Fibroblast of lung (primary cell): Measurements from ENCODE around the gene TRIM54. TPM values are rescaled to one million over a fixed set of nuclear protein-coding genes. Genes with fewer than 3 reads are reported as not detected.

Experiments
- DNase-seq, 2 donors: peaks; one replicate each; pipeline versions ENCODE4 v3.0.0 to v3.0.0-alpha.2; 2010; ENCODE audit warnings: low read depth in 2 of 2
- H2AFZ ChIP-seq: 2 replicates; pipeline ENCODE4 v1.5.1; 2012; ENCODE audit warnings: low read length, control low read depth, inconsistent platforms
- H3K27ac ChIP-seq: 2 replicates; pipeline ENCODE4 v1.5.1; 2011; ENCODE audit warnings: low read length, control low read depth; ENCODE audit not compliant: insufficient read depth
- H3K27me3 ChIP-seq: 2 replicates; pipeline ENCODE4 v1.5.1; 2011; ENCODE audit warnings: mild to moderate bottlenecking, low read length; ENCODE audit not compliant: control insufficient read depth, insufficient read depth
- H3K36me3 ChIP-seq: 2 replicates; pipeline ENCODE4 v1.5.1; 2011; ENCODE audit warnings: low read length; ENCODE audit not compliant: control insufficient read depth, insufficient read depth
- H3K4me1 ChIP-seq: 2 replicates; pipeline ENCODE4 v1.5.1; 2011; ENCODE audit warnings: low read length; ENCODE audit not compliant: control insufficient read depth, insufficient read depth; ENCODE audit errors: extremely low read depth
- H3K4me2 ChIP-seq: 2 replicates; pipeline ENCODE4 v1.5.1; 2011; ENCODE audit warnings: low read length, control low read depth; ENCODE audit not compliant: insufficient read depth; ENCODE audit errors: extremely low read depth
- H3K4me3 ChIP-seq, 4 experiments: fragments of 200-600 bp in 1 of 4; sonication (generic) in 1 of 4; replicated peaks in 1 of 4; 2 replicates each; pipeline ENCODE4 v1.5.1; 2011 to 2016; ENCODE audit warnings: low read length in 4 of 4, low read depth in 3 of 4, mild to moderate bottlenecking in 3 of 4, control low read depth in 2 of 4, inconsistent platforms in 1 of 4, mixed read lengths in 1 of 4; ENCODE audit not compliant: insufficient read depth in 1 of 4; ENCODE audit errors: control extremely low read depth in 1 of 4
- H3K79me2 ChIP-seq: 2 replicates; pipeline ENCODE4 v1.5.1; 2012; ENCODE audit warnings: mild to moderate bottlenecking, low read length, inconsistent platforms; ENCODE audit not compliant: control insufficient read depth, insufficient read depth
- H3K9ac ChIP-seq: 2 replicates; pipeline ENCODE4 v1.5.1; 2011; ENCODE audit warnings: mild to moderate bottlenecking, low read length, control low read depth; ENCODE audit not compliant: insufficient read depth
- H3K9me3 ChIP-seq: 2 replicates; pipeline ENCODE4 v1.5.1; 2012; ENCODE audit warnings: low read depth, low read length; ENCODE audit not compliant: control insufficient read depth, insufficient read depth
- H4K20me1 ChIP-seq: 2 replicates; pipeline ENCODE4 v1.5.1; 2011; ENCODE audit warnings: low read length; ENCODE audit not compliant: control insufficient read depth, insufficient read depth; ENCODE audit errors: extremely low read depth
- EZH2 ChIP-seq: IDR thresholded peaks from 2 replicates; pipeline ENCODE4 v1.5.1; 2012; ENCODE audit warnings: low read length, control low read depth, mild to moderate bottlenecking; ENCODE audit errors: missing control alignments
- polyA plus RNA-seq, 2 donors: library from polyadenylated mRNA; depleted of rRNA in 1 of 2; stranded (reverse) in 1 of 2; unstranded in 1 of 2; fragments of >200 nt; gene quantifications; 2 replicates each; pipeline ENCODE4 v1.2.1, GENCODE V29; 2011 to 2012; ENCODE audit warnings: missing spikeins in 1 of 2
- total RNA-seq: library from RNA; depleted of rRNA; stranded (reverse); fragments of >200 nt; gene quantifications from 2 replicates; pipeline ENCODE4 v1.2.1, GENCODE V29; 2014
- TF ChIP-seq, protein P1 (sequence below), 2 donors: IDR thresholded peaks in 1 of 2; conservative IDR thresholded peaks in 1 of 2; 1 replicate in 1 of 2; 2 replicates in 1 of 2; pipeline ENCODE4 v1.5.1; 2011 to 2012; ENCODE audit warnings: low read length in 2 of 2, control low read depth in 1 of 2, inconsistent platforms in 1 of 2, low read depth in 1 of 2, mild to moderate bottlenecking in 1 of 2

The TRIM54 gene
- total and polyA plus RNA-seq, 2 donors (not counting 1 experiment from before 2014, with no cell fraction given), result 0.17 TPM; not detected in 1

- no peaks in the 10 kb centered on the region for H3K36me3 ChIP-seq
- peak overlapping the region; percentile 65 for H3K4me2 ChIP-seq
- H2AFZ ChIP-seq, result no peak overlapping the region
- H3K9me3 ChIP-seq, result no peaks in the 10 kb centered on the region
- no peak overlapping the region for H3K4me3 ChIP-seq
- no peak overlapping the region for H3K27ac ChIP-seq
- TF ChIP-seq, protein P1, sequence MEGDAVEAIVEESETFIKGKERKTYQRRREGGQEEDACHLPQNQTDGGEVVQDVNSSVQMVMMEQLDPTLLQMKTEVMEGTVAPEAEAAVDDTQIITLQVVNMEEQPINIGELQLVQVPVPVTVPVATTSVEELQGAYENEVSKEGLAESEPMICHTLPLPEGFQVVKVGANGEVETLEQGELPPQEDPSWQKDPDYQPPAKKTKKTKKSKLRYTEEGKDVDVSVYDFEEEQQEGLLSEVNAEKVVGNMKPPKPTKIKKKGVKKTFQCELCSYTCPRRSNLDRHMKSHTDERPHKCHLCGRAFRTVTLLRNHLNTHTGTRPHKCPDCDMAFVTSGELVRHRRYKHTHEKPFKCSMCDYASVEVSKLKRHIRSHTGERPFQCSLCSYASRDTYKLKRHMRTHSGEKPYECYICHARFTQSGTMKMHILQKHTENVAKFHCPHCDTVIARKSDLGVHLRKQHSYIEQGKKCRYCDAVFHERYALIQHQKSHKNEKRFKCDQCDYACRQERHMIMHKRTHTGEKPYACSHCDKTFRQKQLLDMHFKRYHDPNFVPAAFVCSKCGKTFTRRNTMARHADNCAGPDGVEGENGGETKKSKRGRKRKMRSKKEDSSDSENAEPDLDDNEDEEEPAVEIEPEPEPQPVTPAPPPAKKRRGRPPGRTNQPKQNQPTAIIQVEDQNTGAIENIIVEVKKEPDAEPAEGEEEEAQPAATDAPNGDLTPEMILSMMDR (conservative IDR thresholded peaks at IDR 0.05 in 1 of 2, IDR thresholded peaks at IDR 0.05 in 1 of 2; ENCODE audit: low read depth in 1 of 2, low read length in 2 of 2), result no peak
- TF ChIP-seq EZH2, result no peak
- DNase-seq, result peak; percentile 35 to 74
- H3K79me2 ChIP-seq, result no peaks in the 10 kb centered on the region
- no peaks in the 10 kb centered on the region for H4K20me1 ChIP-seq
- H3K9ac ChIP-seq, result no peak overlapping the region
- H3K27me3 ChIP-seq, result peaks cover 14% of the 10 kb centered on the region
- peaks cover 14% of the 10 kb centered on the region for H3K4me1 ChIP-seq
Measured at GRCh38 chr2:27255660-27256059, 26.6 kb upstream of the TRIM54 start.

- H3K4me3 ChIP-seq, result no peak overlapping the region
- no peak overlapping the region for H3K9ac ChIP-seq
- H3K9me3 ChIP-seq, result no peaks in the 10 kb centered on the region
- no peaks in the 10 kb centered on the region for H3K36me3 ChIP-seq
- DNase-seq, result no peak
- no peaks in the 10 kb centered on the region for H3K79me2 ChIP-seq
- no peaks in the 10 kb centered on the region for H4K20me1 ChIP-seq
- H3K27me3 ChIP-seq, result peaks cover 26% of the 10 kb centered on the region
- no peak overlapping the region for H2AFZ ChIP-seq
- no peak overlapping the region for H3K4me2 ChIP-seq
- TF ChIP-seq, protein P1 (conservative IDR thresholded peaks at IDR 0.05 in 1 of 2, IDR thresholded peaks at IDR 0.05 in 1 of 2; ENCODE audit: low read depth in 1 of 2, low read length in 2 of 2), result no peak
- no peak for TF ChIP-seq EZH2
- peaks cover 14% of the 10 kb centered on the region for H3K4me1 ChIP-seq
- H3K27ac ChIP-seq, result no peak overlapping the region
Measured at GRCh38 chr2:27256855-27257454, 25.3 kb upstream of the TRIM54 start.

DNA sequence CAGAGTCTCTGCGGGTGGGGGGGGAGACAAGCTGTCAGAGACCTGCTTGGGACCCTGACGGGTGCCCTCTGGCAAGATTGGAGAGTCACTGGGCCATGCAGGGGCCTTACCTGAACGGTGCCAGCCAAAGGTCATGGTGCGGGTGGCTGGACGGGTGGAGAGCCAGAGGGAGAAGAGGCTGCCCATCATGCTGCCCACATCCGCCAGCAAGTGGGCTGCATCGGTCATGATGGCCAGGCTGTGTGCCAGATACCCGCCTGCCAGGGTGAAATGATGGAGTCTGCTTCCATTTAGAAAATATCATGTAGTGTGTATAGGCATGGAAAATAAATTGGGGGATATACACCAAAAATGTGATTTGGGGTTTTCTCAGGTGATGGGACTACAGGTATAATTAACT is 24.2 kb upstream of the TRIM54 start:
- Histone ChIP-seq H3K27me3 (peaks cover 35% of the 10 kb centered on the region), H3K4me1 (peaks cover 14% of the 10 kb centered on the region), H3K9me3 (no peaks in the 10 kb centered on the region), H3K79me2 (no peaks in the 10 kb centered on the region), H3K4me3 (no peak overlapping the region), H4K20me1 (no peaks in the 10 kb centered on the region), H3K4me2 (no peak overlapping the region), H2AFZ (no peak overlapping the region), H3K27ac (no peak overlapping the region), H3K9ac (no peak overlapping the region), H3K36me3 (no peaks in the 10 kb centered on the region)
- no peak for DNase-seq
- TF ChIP-seq, protein P1 (conservative IDR thresholded peaks at IDR 0.05 in 1 of 2, IDR thresholded peaks at IDR 0.05 in 1 of 2; ENCODE audit: low read depth in 1 of 2, low read length in 2 of 2), result no peak
- no peak for TF ChIP-seq EZH2
